ENCODE data around the gene LCN12.

- TF ChIP-seq CTCF (IDR thresholded peaks at IDR 0.05) (no peak), POLR2A (IDR thresholded peaks at IDR 0.05) (no peak)
These were observed 36.8 kb downstream of the LCN12 start for GRCh38 chr9:136988872-136989271.

All from right lobe of liver (tissue), 4 donors.